Activated T-cell treated with anti-CD3 and anti-CD28 coated beads, Interleukin-2, amount 50 U/mL, for 24 hours (primary cell): Measurements from ENCODE around the gene PIGC.
A peak's percentile ranks its signal among the peaks of the same experiment; 100 is the strongest.

Experiments used
- DNase-seq: peaks from one replicate; pipeline ENCODE4 v3.0.0-alpha.2; 2020
- H3K27ac Mint-ChIP-seq: 2 replicates; pipeline ENCODE4 v1.8.0; 2020; ENCODE audit warnings: mild to moderate bottlenecking, mixed read lengths
- H3K27me3 Mint-ChIP-seq: 2 replicates; pipeline ENCODE4 v1.8.0; 2020; ENCODE audit warnings: mixed read lengths
- H3K36me3 Mint-ChIP-seq: 2 replicates; pipeline ENCODE4 v1.8.0; 2020; ENCODE audit warnings: low read depth, mixed read lengths
- H3K4me1 Mint-ChIP-seq: 2 replicates; pipeline ENCODE4 v1.8.0; 2020; ENCODE audit warnings: low read depth, mixed read lengths
- H3K4me3 Mint-ChIP-seq: 2 replicates; pipeline ENCODE4 v1.8.0; 2020; ENCODE audit warnings: mild to moderate bottlenecking, moderate library complexity, mixed read lengths
- H3K9me3 Mint-ChIP-seq: 2 replicates; pipeline ENCODE4 v1.8.0; 2020; ENCODE audit warnings: mixed read lengths

The PIGC gene

DNA sequence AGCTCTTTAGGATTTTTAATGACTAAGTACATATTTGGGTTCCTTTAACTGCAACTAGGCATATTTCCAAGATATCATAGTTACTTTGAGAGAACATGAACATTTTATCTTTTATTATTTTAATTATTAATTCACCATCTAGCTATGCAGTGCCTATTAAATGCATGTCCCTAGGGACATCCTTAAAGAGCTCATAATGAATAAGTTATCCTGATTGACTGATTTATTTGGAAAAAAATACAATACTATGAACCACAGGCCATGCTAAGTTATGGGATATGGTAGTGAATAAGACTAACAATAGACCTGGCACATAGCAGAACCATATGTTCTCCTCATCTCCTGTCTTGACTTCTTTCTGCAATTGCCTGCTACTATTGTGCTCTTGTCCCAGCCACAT is 39.7 kb downstream of the PIGC start:
- no peak overlapping the region for H3K27ac Mint-ChIP-seq
- H3K9me3 Mint-ChIP-seq = no peaks in the 10 kb centered on the region
- H3K27me3 Mint-ChIP-seq = no peaks in the 10 kb centered on the region
- H3K4me1 Mint-ChIP-seq = peaks cover 38% of the 10 kb centered on the region
- no peak overlapping the region for H3K4me3 Mint-ChIP-seq
- no peaks in the 10 kb centered on the region for H3K36me3 Mint-ChIP-seq
- no peak for DNase-seq

DNA sequence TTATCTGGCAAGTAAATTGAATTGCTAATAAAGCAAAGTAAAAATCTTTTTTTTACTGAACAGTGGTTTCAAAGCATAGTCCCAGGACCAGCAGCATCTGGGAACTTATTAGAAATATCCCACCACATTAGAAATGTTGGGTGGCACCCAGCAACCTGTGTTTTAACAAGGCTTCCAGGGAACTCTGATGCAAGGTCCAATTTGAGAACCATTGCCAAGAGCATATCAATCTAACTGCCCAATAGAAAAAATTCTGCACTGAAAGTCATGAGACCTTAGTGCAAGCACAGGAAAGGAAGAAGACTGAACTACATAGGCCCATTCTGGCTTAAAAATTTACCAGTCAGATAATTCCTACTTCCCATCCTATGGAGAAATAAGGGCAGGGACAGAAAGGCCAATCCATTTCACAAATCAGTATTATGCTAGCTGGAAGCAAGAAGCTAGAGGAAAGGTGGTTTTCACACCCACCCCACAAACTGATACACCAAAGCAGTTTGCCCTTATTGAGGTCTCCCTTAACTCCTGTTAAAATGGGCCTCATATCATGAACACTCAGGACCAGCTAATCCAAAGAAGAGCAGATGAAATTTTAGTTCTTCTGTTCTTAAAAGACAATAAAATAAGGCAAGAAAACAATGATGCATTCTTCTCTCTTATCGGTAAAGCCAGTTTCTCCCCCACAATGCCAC is 40.8 kb downstream of the PIGC start:
- Mint-ChIP-seq H3K9me3 (no peaks in the 10 kb centered on the region), H3K36me3 (no peaks in the 10 kb centered on the region), H3K4me1 (peaks cover 49% of the 10 kb centered on the region), H3K27me3 (no peaks in the 10 kb centered on the region), H3K27ac (no peak overlapping the region), H3K4me3 (no peak overlapping the region)
- DNase-seq = no peak

GRCh38 chr1:172401892-172402291 is 42.0 kb downstream of the PIGC start:
- Mint-ChIP-seq H3K4me1 (peaks cover 60% of the 10 kb centered on the region), H3K9me3 (no peaks in the 10 kb centered on the region), H3K36me3 (no peaks in the 10 kb centered on the region), H3K27ac (no peak overlapping the region), H3K27me3 (no peaks in the 10 kb centered on the region), H3K4me3 (no peak overlapping the region)
- no peak for DNase-seq

GRCh38 chr1:172401477-172401876 is 42.4 kb downstream of the PIGC start:
- no peaks in the 10 kb centered on the region for H3K27me3 Mint-ChIP-seq
- no peaks in the 10 kb centered on the region for H3K36me3 Mint-ChIP-seq
- no peak for DNase-seq
- no peak overlapping the region for H3K4me3 Mint-ChIP-seq
- H3K9me3 Mint-ChIP-seq = no peaks in the 10 kb centered on the region
- peaks cover 63% of the 10 kb centered on the region for H3K4me1 Mint-ChIP-seq
- no peak overlapping the region for H3K27ac Mint-ChIP-seq

- Mint-ChIP-seq H3K4me3 (no peak overlapping the region), H3K4me1 (peaks cover 64% of the 10 kb centered on the region)
Measured at GRCh38 chr1:172400722-172401105, 43.2 kb downstream of the PIGC start.

DNA sequence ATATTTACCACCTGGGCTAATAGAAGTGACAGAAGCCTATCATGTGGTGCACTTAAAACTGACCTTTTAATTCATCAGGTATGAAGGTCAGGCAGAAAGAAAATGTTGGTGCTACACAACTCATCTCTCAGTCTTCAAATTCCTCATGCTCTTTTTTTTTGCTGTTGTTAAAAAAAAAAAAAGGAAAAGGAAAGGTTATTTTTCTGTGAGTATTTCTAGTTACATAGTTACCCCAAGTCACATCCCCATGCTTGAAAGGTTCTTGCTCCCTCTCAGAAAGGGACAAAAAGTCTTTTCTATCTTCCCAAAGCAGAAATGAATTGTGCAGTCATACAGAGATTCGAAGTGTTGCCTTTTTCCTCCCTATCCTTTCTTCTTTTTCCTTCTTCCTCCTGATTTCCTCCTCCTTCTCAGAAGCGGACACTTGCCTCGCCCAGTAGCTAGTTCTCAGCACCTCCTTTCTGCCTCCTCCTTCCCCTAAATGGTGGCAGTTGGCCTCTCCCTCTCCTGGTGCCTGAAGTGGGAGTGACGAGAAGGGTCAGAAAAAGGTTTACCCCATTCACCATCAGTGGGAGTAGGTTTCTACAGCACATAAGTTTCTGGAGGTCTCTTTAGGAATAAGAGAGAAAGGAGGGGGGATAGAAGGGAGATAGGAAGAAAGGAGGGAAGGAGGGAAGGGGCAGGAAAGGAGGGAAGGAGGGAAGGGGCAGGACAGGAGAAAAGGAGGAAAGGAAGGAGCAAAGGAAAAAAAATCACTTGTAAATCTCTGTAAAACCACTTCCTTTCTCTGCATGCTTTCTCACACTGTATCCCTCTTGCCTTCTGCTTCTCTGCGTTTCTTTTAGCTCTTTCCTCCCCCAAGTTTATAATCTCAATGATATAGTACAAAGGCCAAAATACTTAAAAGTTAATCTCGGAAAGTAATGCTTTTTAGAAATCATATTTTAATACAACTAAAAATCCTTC is 43.8 kb downstream of the PIGC start:
- H3K4me1 Mint-ChIP-seq = peaks cover 70% of the 10 kb centered on the region
- H3K27me3 Mint-ChIP-seq = no peaks in the 10 kb centered on the region

More at GRCh38 chr1:172400722-172401105, 43.2 kb downstream of the PIGC start:
- H3K27me3 Mint-ChIP-seq = no peaks in the 10 kb centered on the region
- no peaks in the 10 kb centered on the region for H3K9me3 Mint-ChIP-seq
- DNase-seq = no peak
- no peak overlapping the region for H3K27ac Mint-ChIP-seq
- no peaks in the 10 kb centered on the region for H3K36me3 Mint-ChIP-seq

DNA sequence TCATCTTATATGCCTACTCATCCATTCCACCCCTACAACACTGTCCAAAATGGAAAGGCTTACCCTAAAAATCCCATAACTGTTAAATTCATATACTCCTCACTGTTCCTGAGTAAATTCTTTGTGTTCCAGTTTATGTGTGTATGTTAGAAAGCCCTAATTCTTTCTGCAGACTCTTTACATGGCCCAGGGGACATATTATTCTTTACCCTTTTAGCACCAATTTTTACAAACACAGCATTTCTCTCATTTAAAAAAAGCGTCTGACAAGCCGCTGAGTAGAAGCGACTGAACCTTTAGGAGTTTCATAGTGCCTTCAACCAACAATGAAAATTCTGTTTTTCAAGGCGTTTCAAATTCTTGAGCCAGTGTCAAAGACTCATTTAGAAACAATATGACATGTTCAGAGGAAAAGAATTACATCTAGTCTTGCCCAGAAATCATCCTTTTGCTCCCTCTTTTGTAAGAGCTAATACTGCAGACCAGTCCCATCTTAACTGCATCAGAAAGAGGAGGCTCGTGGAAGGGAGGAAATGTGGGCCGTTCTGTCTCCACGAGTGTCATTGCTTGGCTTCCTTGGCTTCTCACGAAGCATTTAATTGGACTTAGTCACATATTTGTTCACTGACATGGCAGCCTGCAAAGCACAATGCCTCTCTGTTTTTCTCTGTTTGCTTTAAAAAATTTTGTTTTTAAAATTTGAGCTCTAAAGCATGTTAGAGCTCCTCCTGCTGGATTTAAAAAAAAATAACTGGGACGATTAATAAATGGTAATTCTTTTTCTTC is 44.7 kb downstream of the PIGC start:
- peak overlapping the region; percentile 78 for H3K27ac Mint-ChIP-seq
- H3K27me3 Mint-ChIP-seq = no peaks in the 10 kb centered on the region
- no peaks in the 10 kb centered on the region for H3K9me3 Mint-ChIP-seq
- H3K36me3 Mint-ChIP-seq = no peaks in the 10 kb centered on the region
- peak; percentile 51 for DNase-seq
- peaks cover 79% of the 10 kb centered on the region for H3K4me1 Mint-ChIP-seq
- peak overlapping the region; percentile 30 for H3K4me3 Mint-ChIP-seq

More for the DNA sequence above, 43.8 kb downstream of the PIGC start:
- peak overlapping the region; percentile 49 for H3K27ac Mint-ChIP-seq
- no peaks in the 10 kb centered on the region for H3K9me3 Mint-ChIP-seq
- DNase-seq = no peak
- H3K36me3 Mint-ChIP-seq = no peaks in the 10 kb centered on the region
- no peak overlapping the region for H3K4me3 Mint-ChIP-seq

DNA sequence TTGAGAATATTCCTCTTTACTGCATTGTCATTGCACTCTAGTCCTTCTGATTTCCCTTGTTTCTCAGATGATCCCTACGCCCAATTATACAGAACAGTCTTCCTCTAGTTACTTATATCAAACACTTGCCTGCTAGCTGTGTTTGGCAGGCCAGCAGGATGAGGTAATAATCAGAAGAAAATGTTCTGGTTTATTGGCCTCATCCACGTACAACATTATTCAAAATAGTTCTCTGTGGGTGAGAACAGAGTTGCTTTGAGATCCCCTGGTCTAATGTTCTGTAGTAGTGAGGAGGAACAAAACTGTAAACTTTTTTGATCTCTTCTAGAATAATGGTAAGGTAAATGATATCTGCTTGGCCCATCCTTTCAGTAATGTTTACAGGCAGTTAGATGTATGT is 45.7 kb downstream of the PIGC start:
- H3K27ac Mint-ChIP-seq = no peak overlapping the region
- H3K4me3 Mint-ChIP-seq = no peak overlapping the region
- H3K36me3 Mint-ChIP-seq = no peaks in the 10 kb centered on the region
- no peaks in the 10 kb centered on the region for H3K9me3 Mint-ChIP-seq
- no peaks in the 10 kb centered on the region for H3K27me3 Mint-ChIP-seq
- H3K4me1 Mint-ChIP-seq = peaks cover 83% of the 10 kb centered on the region
- DNase-seq = no peak

DNA sequence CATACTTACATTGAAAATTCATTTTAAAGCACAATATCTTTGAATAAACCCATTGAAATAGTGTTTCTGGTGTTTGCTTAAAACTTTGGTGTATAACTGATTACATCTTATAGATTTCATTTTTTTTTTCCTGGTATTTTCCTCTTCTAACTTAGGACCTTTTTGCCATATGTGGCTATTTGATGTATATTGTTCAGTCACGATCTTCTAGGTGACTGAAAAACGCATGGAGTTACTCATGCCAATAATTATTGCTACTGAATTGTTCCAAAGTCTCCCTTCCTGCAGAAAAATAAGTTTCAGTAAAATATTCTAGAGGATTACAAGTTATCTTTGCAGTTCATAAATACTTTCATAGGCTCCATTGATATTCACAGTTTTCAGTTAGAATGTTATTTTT is 46.2 kb downstream of the PIGC start:
- Mint-ChIP-seq H3K9me3 (no peaks in the 10 kb centered on the region), H3K36me3 (no peaks in the 10 kb centered on the region), H3K4me3 (no peak overlapping the region), H3K27me3 (no peaks in the 10 kb centered on the region), H3K4me1 (peaks cover 86% of the 10 kb centered on the region), H3K27ac (no peak overlapping the region)
- DNase-seq = no peak

DNA sequence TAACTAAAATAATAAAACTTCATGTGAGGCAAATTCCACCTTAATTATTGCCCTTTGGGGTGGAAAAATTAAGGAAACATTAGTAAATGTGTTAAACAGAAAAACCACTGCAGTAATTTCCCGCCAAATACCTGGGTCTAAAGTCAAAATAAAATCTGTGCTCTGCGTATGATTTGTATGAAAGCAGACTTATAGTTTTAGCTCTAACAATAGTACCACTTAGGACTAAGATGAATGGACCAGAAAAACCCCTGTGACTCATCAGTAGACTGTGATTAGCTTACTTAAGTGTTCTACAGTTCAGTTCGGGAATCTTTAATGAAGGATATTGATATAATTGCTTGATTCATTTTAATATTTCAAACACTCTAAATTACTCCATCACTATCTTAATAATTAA is 46.6 kb downstream of the PIGC start:
- DNase-seq = no peak
- peaks cover 90% of the 10 kb centered on the region for H3K4me1 Mint-ChIP-seq
- no peaks in the 10 kb centered on the region for H3K36me3 Mint-ChIP-seq

DNA sequence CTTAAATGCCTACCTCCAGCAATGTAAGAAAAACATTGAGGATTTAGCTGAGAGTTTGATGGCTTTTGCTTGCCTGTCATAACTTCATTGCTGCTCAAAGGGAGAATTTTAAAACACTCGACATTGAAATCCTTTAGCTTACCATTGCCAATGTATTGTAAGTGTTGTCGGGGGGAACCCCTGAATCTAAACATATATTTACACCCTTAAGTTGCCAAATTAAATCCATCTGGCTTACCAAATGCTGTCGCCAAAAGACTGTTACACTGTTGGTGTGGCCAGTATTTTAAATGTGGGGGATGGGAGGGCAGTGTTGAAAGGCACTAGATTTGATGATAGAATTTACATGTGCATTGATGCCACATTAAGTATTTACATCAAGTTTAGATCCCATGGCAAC is 48.3 kb downstream of the PIGC start:
- H3K4me3 Mint-ChIP-seq = no peak overlapping the region
- H3K27ac Mint-ChIP-seq = no peak overlapping the region
- peaks cover 92% of the 10 kb centered on the region for H3K4me1 Mint-ChIP-seq
- no peaks in the 10 kb centered on the region for H3K27me3 Mint-ChIP-seq
- no peaks in the 10 kb centered on the region for H3K9me3 Mint-ChIP-seq
- no peak for DNase-seq
- H3K36me3 Mint-ChIP-seq = no peaks in the 10 kb centered on the region

More for the DNA sequence above, 46.6 kb downstream of the PIGC start:
- no peaks in the 10 kb centered on the region for H3K9me3 Mint-ChIP-seq
- no peak overlapping the region for H3K4me3 Mint-ChIP-seq
- H3K27me3 Mint-ChIP-seq = no peaks in the 10 kb centered on the region
- no peak overlapping the region for H3K27ac Mint-ChIP-seq

GRCh38 chr1:172394811-172395210 is 49.1 kb downstream of the PIGC start:
- Mint-ChIP-seq H3K36me3 (no peaks in the 10 kb centered on the region), H3K4me3 (no peak overlapping the region), H3K27me3 (no peaks in the 10 kb centered on the region), H3K4me1 (peaks cover 88% of the 10 kb centered on the region), H3K9me3 (no peaks in the 10 kb centered on the region), H3K27ac (peak overlapping the region; percentile 78)
- no peak for DNase-seq

- Mint-ChIP-seq H3K4me3 (peak overlapping the region; percentile 4), H3K9me3 (no peaks in the 10 kb centered on the region), H3K27me3 (no peaks in the 10 kb centered on the region), H3K27ac (peak overlapping the region; percentile 78), H3K36me3 (no peaks in the 10 kb centered on the region), H3K4me1 (peaks cover 82% of the 10 kb centered on the region)
- DNase-seq = peak; percentile 62
Measured at GRCh38 chr1:172394141-172394751, 49.6 kb downstream of the PIGC start.

GRCh38 chr1:172393354-172393753 is 50.5 kb downstream of the PIGC start:
- Mint-ChIP-seq H3K4me1 (peaks cover 73% of the 10 kb centered on the region), H3K4me3 (no peak overlapping the region), H3K27ac (peak overlapping the region; percentile 28), H3K27me3 (no peaks in the 10 kb centered on the region), H3K9me3 (no peaks in the 10 kb centered on the region), H3K36me3 (no peaks in the 10 kb centered on the region)
- DNase-seq = no peak
